HEK293 (cell line): Measurements from ENCODE around the gene C16orf82.
A peak's percentile ranks its signal among the peaks of the same experiment; 100 is the strongest.

ENCODE experiments used
- CTCF ChIA-PET: fragments of 350-600 bp; formaldehyde crosslinking; extraction: SDS; loops from one replicate; lab custom pipeline; 2021; ENCODE audit warnings: antibody characterized with exemption; lab: Yijun Ruan, JAX
- POLR2A ChIA-PET: fragments of 300-600 bp; formaldehyde crosslinking; extraction: SDS; loops from one replicate; lab custom pipeline; 2020; ENCODE audit warnings: antibody characterized with exemption, inconsistent platforms; lab: Yijun Ruan, JAX
- H3K27ac ChIP-seq: fragments of 200-500 bp; sonication (Bioruptor generic); 2 replicates; pipeline ENCODE4 v1.5.1; 2014; ENCODE audit warnings: low read depth, low read length, control low read depth, inconsistent platforms; ENCODE audit errors: extremely low read depth
- H3K36me3 ChIP-seq, 2 experiments: fragments of 200-500 bp in 1 of 2; sonication (Bioruptor generic) in 1 of 2; 1 replicate in 1 of 2; 2 replicates in 1 of 2; pipeline ENCODE4 v1.5.1; 2014 to 2017; ENCODE audit warnings: inconsistent platforms in 2 of 2, low read length in 2 of 2; ENCODE audit not compliant: control insufficient read depth in 2 of 2, insufficient read depth in 1 of 2
- H3K4me1 ChIP-seq: fragments of 200-500 bp; sonication (Bioruptor generic); 2 replicates; pipeline ENCODE4 v1.5.1; 2014; ENCODE audit warnings: mild to moderate bottlenecking, low read length, inconsistent platforms; ENCODE audit not compliant: control insufficient read depth, insufficient read depth
- H3K4me3 ChIP-seq: 2 replicates; pipeline ENCODE4 v1.5.1; 2011; ENCODE audit warnings: low read depth, mild to moderate bottlenecking, control low read depth, low read length, moderate library complexity
- H3K9me3 ChIP-seq: fragments of 200-500 bp; sonication (Bioruptor generic); 2 replicates; pipeline ENCODE4 v1.5.1; 2014; ENCODE audit warnings: low read depth, low read length, inconsistent platforms; ENCODE audit not compliant: control insufficient read depth, insufficient read depth
- ATF2 ChIP-seq: fragments of 450-650 bp; formaldehyde crosslinking; IDR thresholded peaks from 2 replicates; pipeline ENCODE4 v1.5.1; 2016; ENCODE audit warnings: missing biosample characterization, missing genetic modification characterization, low read depth
- GFI1B ChIP-seq: fragments of 450-650 bp; formaldehyde crosslinking; IDR thresholded peaks from 2 replicates; pipeline ENCODE4 v1.5.1; 2016; ENCODE audit warnings: missing biosample characterization, missing genetic modification characterization
- INSM2 ChIP-seq: fragments of 450-650 bp; formaldehyde crosslinking; IDR thresholded peaks from 2 replicates; pipeline ENCODE4 v1.5.1; 2016; ENCODE audit warnings: missing biosample characterization, missing genetic modification characterization
- KLF1 ChIP-seq: fragments of 450-650 bp; formaldehyde crosslinking; IDR thresholded peaks from 2 replicates; pipeline ENCODE4 v1.5.1; 2016; ENCODE audit warnings: missing biosample characterization, missing genetic modification characterization
- OSR2 ChIP-seq: fragments of 450-650 bp; formaldehyde crosslinking; IDR thresholded peaks from 2 replicates; pipeline ENCODE4 v1.5.1; 2016; ENCODE audit warnings: missing biosample characterization, missing genetic modification characterization
- RBAK ChIP-seq: fragments of 450-650 bp; formaldehyde crosslinking; IDR thresholded peaks from 2 replicates; pipeline ENCODE4 v1.5.1; 2016; ENCODE audit warnings: missing biosample characterization, missing genetic modification characterization
- SALL2 ChIP-seq: fragments of 450-650 bp; formaldehyde crosslinking; IDR thresholded peaks from 2 replicates; pipeline ENCODE4 v1.5.0; 2017; ENCODE audit warnings: missing biosample characterization, mild to moderate bottlenecking, missing genetic modification characterization, borderline replicate concordance
- TRIM28 ChIP-seq: IDR thresholded peaks from 2 replicates; pipeline ENCODE4 v1.6.1; 2011; ENCODE audit warnings: low read length, control low read depth, borderline replicate concordance
- ZBTB1 ChIP-seq: fragments of 450-650 bp; formaldehyde crosslinking; IDR thresholded peaks from 2 replicates; pipeline ENCODE4 v1.5.1; 2016; ENCODE audit warnings: missing biosample characterization, missing genetic modification characterization
- ZBTB8A ChIP-seq: fragments of 450-650 bp; formaldehyde crosslinking; IDR thresholded peaks from 2 replicates; pipeline ENCODE4 v1.5.1; 2016; ENCODE audit warnings: missing biosample characterization, missing genetic modification characterization
- ZFP37 ChIP-seq: fragments of 450-650 bp; formaldehyde crosslinking; IDR thresholded peaks from 2 replicates; pipeline ENCODE4 v1.5.1; 2016; ENCODE audit warnings: missing biosample characterization, missing genetic modification characterization
- ZNF239 ChIP-seq: fragments of 450-650 bp; formaldehyde crosslinking; IDR thresholded peaks from 2 replicates; pipeline ENCODE4 v1.5.1; 2016; ENCODE audit warnings: missing biosample characterization, missing genetic modification characterization
- ZNF266 ChIP-seq: fragments of 450-650 bp; formaldehyde crosslinking; IDR thresholded peaks from 2 replicates; pipeline ENCODE4 v1.5.1; 2016; ENCODE audit warnings: missing biosample characterization, missing genetic modification characterization, low read depth
- ZNF416 ChIP-seq: fragments of 450-650 bp; formaldehyde crosslinking; IDR thresholded peaks from 2 replicates; pipeline ENCODE4 v1.5.1; 2016; ENCODE audit warnings: missing biosample characterization, missing genetic modification characterization
- ZNF473 ChIP-seq: fragments of 450-650 bp; formaldehyde crosslinking; IDR thresholded peaks from 2 replicates; pipeline ENCODE4 v1.5.1; 2017; ENCODE audit warnings: missing biosample characterization, missing genetic modification characterization
- ZNF544 ChIP-seq: fragments of 450-650 bp; formaldehyde crosslinking; IDR thresholded peaks from 2 replicates; pipeline ENCODE4 v1.5.0; 2017; ENCODE audit warnings: missing biosample characterization, missing genetic modification characterization
- ZNF585B ChIP-seq: fragments of 450-650 bp; formaldehyde crosslinking; IDR thresholded peaks from 2 replicates; pipeline ENCODE4 v1.5.1; 2016; ENCODE audit warnings: missing biosample characterization, missing genetic modification characterization
- ZNF654 ChIP-seq: fragments of 450-650 bp; formaldehyde crosslinking; IDR thresholded peaks from 2 replicates; pipeline ENCODE4 v1.5.1; 2016; ENCODE audit warnings: low read depth, missing biosample characterization, missing genetic modification characterization
- ZNF707 ChIP-seq: fragments of 450-650 bp; formaldehyde crosslinking; IDR thresholded peaks from 2 replicates; pipeline ENCODE4 v1.5.1; 2016; ENCODE audit warnings: missing biosample characterization, missing genetic modification characterization
- ZNF76 ChIP-seq: fragments of 450-650 bp; formaldehyde crosslinking; IDR thresholded peaks from 2 replicates; pipeline ENCODE4; 2016; ENCODE audit warnings: low read depth, missing biosample characterization, missing genetic modification characterization, borderline replicate concordance
- ZNF768 ChIP-seq: fragments of 450-650 bp; formaldehyde crosslinking; IDR thresholded peaks from 2 replicates; pipeline ENCODE4 v1.5.1; 2018; ENCODE audit warnings: missing biosample characterization, mild to moderate bottlenecking, missing genetic modification characterization
- ZSCAN5A ChIP-seq: fragments of 450-650 bp; formaldehyde crosslinking; IDR thresholded peaks from 2 replicates; pipeline ENCODE4 v1.5.1; 2016; ENCODE audit warnings: missing biosample characterization, missing genetic modification characterization
- ZXDB ChIP-seq: fragments of 450-650 bp; formaldehyde crosslinking; IDR thresholded peaks from 2 replicates; pipeline ENCODE4 v1.5.1; 2016; ENCODE audit warnings: missing biosample characterization, missing genetic modification characterization

Gene C16orf82

GRCh38 chr16:27098366-27099049 lies 31.8 kb downstream of the C16orf82 start (continued):
- TF ChIP-seq ZSCAN5A (tag by site-specific recombination) (no peak), INSM2 (tag by site-specific recombination) (no peak), ZFP37 (tag by site-specific recombination) (no peak), ZNF473 (tag by site-specific recombination) (no peak), OSR2 (tag by site-specific recombination) (no peak), ZNF76 (tag by site-specific recombination) (no peak)

GRCh38 chr16:27102701-27103575 lies 36.2 kb downstream of the C16orf82 start:
- POLR2A ChIA-PET: no interaction called here
- Histone ChIP-seq H3K4me3 (no peak overlapping the region), H3K9me3 (no peaks in the 10 kb centered on the region), H3K36me3 (no peaks in the 10 kb centered on the region), H3K27ac (no peak overlapping the region), H3K4me1 (no peaks in the 10 kb centered on the region)
- TF ChIP-seq ZBTB8A (tag by site-specific recombination): 0 out of 2 replicates have a peak, but pooled peaks have one; percentile 30
- TF ChIP-seq KLF1 (tag by site-specific recombination): peak; percentile 42; the same call in 1 of the 2 replicates
- TF ChIP-seq ZNF544 (tag by site-specific recombination): no peak
- CTCF ChIA-PET: no interaction called here

GRCh38 chr16:27103954-27104353 lies 37.2 kb downstream of the C16orf82 start:
- ChIA-PET POLR2A (no interaction called here), CTCF (no interaction called here)
- Histone ChIP-seq H3K9me3 (no peaks in the 10 kb centered on the region), H3K36me3 (no peaks in the 10 kb centered on the region), H3K27ac (no peak overlapping the region), H3K4me1 (no peaks in the 10 kb centered on the region), H3K4me3 (no peak overlapping the region)
- no peak for TF ChIP-seq ZNF416 (tag by site-specific recombination)
- peak; percentile 91 for TF ChIP-seq RBAK

GRCh38 chr16:27106305-27106704 lies 39.6 kb downstream of the C16orf82 start:
- no peaks in the 10 kb centered on the region for H3K9me3 ChIP-seq
- ChIA-PET CTCF (no interaction called here), POLR2A (no interaction called here)
- H3K36me3 ChIP-seq: no peaks in the 10 kb centered on the region
- H3K27ac ChIP-seq: no peak overlapping the region
- no peak overlapping the region for H3K4me3 ChIP-seq
- H3K4me1 ChIP-seq: no peaks in the 10 kb centered on the region
- TF ChIP-seq ZBTB1: no peak
- TF ChIP-seq ZNF707 (tag by site-specific recombination): no peak
- TF ChIP-seq TRIM28: no peak
- TF ChIP-seq ZNF266 (tag by site-specific recombination): no peak
- TF ChIP-seq SALL2 (tag by site-specific recombination): no peak
- no peak for TF ChIP-seq ZNF239 (tag by site-specific recombination)
- TF ChIP-seq GFI1B: no peak
- TF ChIP-seq ZXDB (tag by site-specific recombination): no peak
- TF ChIP-seq ZNF585B (tag by site-specific recombination): no peak
- no peak for TF ChIP-seq ZBTB8A (tag by site-specific recombination)
- TF ChIP-seq ZNF768 (tag by site-specific recombination): no peak
- TF ChIP-seq ZNF654: no peak
- TF ChIP-seq ATF2 (tag by site-specific recombination): no peak
